Hepatic stellate cell (primary cell): ENCODE measurements around the gene SSX2.
"Not testable (repeated sequence)": the region's sequence is repeated elsewhere in the genome, so short reads cannot be mapped to it uniquely, and the experiment has no call there.

ENCODE experiments used
- DNase-seq: peaks from one replicate; pipeline ENCODE4 v3.0.0; 2011; ENCODE audit warnings: low spot score

The SSX2 gene

GRCh38 chrX:52707078-52707477 is at the start of gene SSX2:
Gene SSX2, minus strand, starts transcription at chrX:52707178. Its CDS starts 1,429 bp downstream, at chrX:52705749.
- DNase-seq = not testable (repeated sequence)

- DNase-seq = not testable (repeated sequence)
These were observed 44.0 kb upstream of the SSX2 start, which contains the start of gene SSX2B for GRCh38 chrX:52750952-52751351. Gene SSX2B, plus strand, starts transcription at chrX:52751252. Its CDS starts 1,429 bp downstream, at chrX:52752681.

- not testable (repeated sequence) for DNase-seq
These were observed 14.9 kb downstream of the SSX2 start for GRCh38 chrX:52692034-52692433.

- not testable (repeated sequence) for DNase-seq
These were observed 44.8 kb downstream of the SSX2 start for GRCh38 chrX:52662218-52662617.

GRCh38 chrX:52655475-52655874 is 51.5 kb downstream of the SSX2 start:
- DNase-seq = not testable (repeated sequence)

- not testable (repeated sequence) for DNase-seq
These were observed 52.2 kb downstream of the SSX2 start, which contains the start of gene SSX7 for GRCh38 chrX:52654800-52655199. Gene SSX7, minus strand, starts transcription at chrX:52654900. Its CDS starts 1,428 bp downstream, at chrX:52653472.

- not testable (repeated sequence) for DNase-seq
These were observed 56.3 kb downstream of the SSX2 start for GRCh38 chrX:52650676-52651075.

GRCh38 chrX:52648956-52649355 is 58.0 kb downstream of the SSX2 start:
- not testable (repeated sequence) for DNase-seq
